ENCODE results near the gene LHFPL6. TPM values are rescaled to one million over a fixed set of nuclear protein-coding genes. Genes with fewer than 3 reads are reported as not detected.

The LHFPL6 gene
- total RNA-seq, 2 experiments from 2014 or later, result 0.60 to 0.74 TPM

- CTCF ChIA-PET, result no interaction called here
- H3K4me3 Mint-ChIP-seq, result no peak overlapping the region
- intact Hi-C loops (cut with micrococcal nuclease), result no loop called here
- POLR2A ChIA-PET, result no interaction called here
- no peak overlapping the region for H3K27ac Mint-ChIP-seq
- no peaks in the 10 kb centered on the region for H3K4me1 Mint-ChIP-seq (ENCODE audit: low read depth)
- H3K36me3 Mint-ChIP-seq (ENCODE audit: low read depth), result no peaks in the 10 kb centered on the region
- peaks cover 18% of the 10 kb centered on the region for H3K27me3 Mint-ChIP-seq
- DNase-seq, result no peak
- TF ChIP-seq CTCF (IDR thresholded peaks at IDR 0.05), result no peak
- H3K9me3 Mint-ChIP-seq, result no peaks in the 10 kb centered on the region
- no peak for ATAC-seq
Observed at GRCh38 chr13:39550931-39551330, 52.1 kb downstream of the LHFPL6 start.

GRCh38 chr13:39547108-39547507 is 55.9 kb downstream of the LHFPL6 start:
- H3K27ac Mint-ChIP-seq, result no peak overlapping the region
- DNase-seq, result no peak
- peaks cover 22% of the 10 kb centered on the region for H3K27me3 Mint-ChIP-seq
- intact Hi-C loops (cut with micrococcal nuclease), result no loop called here
- no peaks in the 10 kb centered on the region for H3K36me3 Mint-ChIP-seq (ENCODE audit: low read depth)
- no peak overlapping the region for H3K4me3 Mint-ChIP-seq
- CTCF ChIA-PET, result no interaction called here
- POLR2A ChIA-PET, result no interaction called here
- ATAC-seq, result no peak
- H3K4me1 Mint-ChIP-seq (ENCODE audit: low read depth), result no peaks in the 10 kb centered on the region
- no peak for TF ChIP-seq CTCF (IDR thresholded peaks at IDR 0.05)
- no peaks in the 10 kb centered on the region for H3K9me3 Mint-ChIP-seq

GRCh38 chr13:39542361-39542760 is 60.6 kb downstream of the LHFPL6 start:
- Mint-ChIP-seq H3K27ac (no peak overlapping the region), H3K4me3 (no peak overlapping the region), H3K9me3 (no peaks in the 10 kb centered on the region), H3K27me3 (peaks cover 20% of the 10 kb centered on the region), H3K4me1 (ENCODE audit: low read depth) (no peaks in the 10 kb centered on the region), H3K36me3 (ENCODE audit: low read depth) (no peaks in the 10 kb centered on the region)
- intact Hi-C loops (cut with micrococcal nuclease), result no loop called here
- POLR2A ChIA-PET, result no interaction called here
- DNase-seq, result no peak
- ATAC-seq, result no peak
- CTCF ChIA-PET, result no interaction called here
- no peak for TF ChIP-seq CTCF (IDR thresholded peaks at IDR 0.05)

GRCh38 chr13:39540929-39541605 is 61.9 kb downstream of the LHFPL6 start:
- H3K36me3 Mint-ChIP-seq (ENCODE audit: low read depth), result no peaks in the 10 kb centered on the region
- TF ChIP-seq CTCF (IDR thresholded peaks at IDR 0.05), result no peak
- H3K27me3 Mint-ChIP-seq, result peaks cover 18% of the 10 kb centered on the region
- H3K4me3 Mint-ChIP-seq, result no peak overlapping the region
- no peaks in the 10 kb centered on the region for H3K9me3 Mint-ChIP-seq
- no peaks in the 10 kb centered on the region for H3K4me1 Mint-ChIP-seq (ENCODE audit: low read depth)
- DNase-seq, result no peak
- no peak for ATAC-seq
- H3K27ac Mint-ChIP-seq, result no peak overlapping the region
- POLR2A ChIA-PET, result no interaction called here
- intact Hi-C loops (cut with micrococcal nuclease), result no loop called here
- CTCF ChIA-PET, result interaction anchor here (1.5 kb wide), 1 partner anchor 71 kb away, joined by 5 read pairs; no protein-coding TSS in a partner anchor

GRCh38 chr13:39538816-39539790 is 63.9 kb downstream of the LHFPL6 start:
- POLR2A ChIA-PET, result no interaction called here
- TF ChIP-seq CTCF (IDR thresholded peaks at IDR 0.05), result no peak
- Mint-ChIP-seq H3K36me3 (ENCODE audit: low read depth) (no peaks in the 10 kb centered on the region), H3K4me1 (ENCODE audit: low read depth) (no peaks in the 10 kb centered on the region), H3K27me3 (peaks cover 18% of the 10 kb centered on the region), H3K9me3 (no peaks in the 10 kb centered on the region), H3K27ac (no peak overlapping the region), H3K4me3 (no peak overlapping the region)
- intact Hi-C loops (cut with micrococcal nuclease), result no loop called here
- DNase-seq, result no peak
- CTCF ChIA-PET, result interaction anchor here (1.1 to 1.5 kb wide), 2 partner anchors 34 to 73 kb away, joined by 3 to 5 read pairs; no protein-coding TSS in a partner anchor
- no peak for ATAC-seq

Measured in activated CD8-positive, alpha-beta T cell treated with anti-CD3 and anti-CD28 coated beads for 36 hours (primary cell).